Measurements from ENCODE around the gene RITA1. TPM values are rescaled to one million over a fixed set of nuclear protein-coding genes. Genes with fewer than 3 reads are reported as not detected.
A peak's percentile ranks its signal among the peaks of the same experiment; 100 is the strongest.

The RITA1 gene
- total RNA-seq, 1 donor from 2014 or later, result 17.9 TPM

GRCh38 chr12:113226696-113227568 lies 41.4 kb downstream of the RITA1 start:
- intact Hi-C loops (cut with micrococcal nuclease), result no loop called here

DNA sequence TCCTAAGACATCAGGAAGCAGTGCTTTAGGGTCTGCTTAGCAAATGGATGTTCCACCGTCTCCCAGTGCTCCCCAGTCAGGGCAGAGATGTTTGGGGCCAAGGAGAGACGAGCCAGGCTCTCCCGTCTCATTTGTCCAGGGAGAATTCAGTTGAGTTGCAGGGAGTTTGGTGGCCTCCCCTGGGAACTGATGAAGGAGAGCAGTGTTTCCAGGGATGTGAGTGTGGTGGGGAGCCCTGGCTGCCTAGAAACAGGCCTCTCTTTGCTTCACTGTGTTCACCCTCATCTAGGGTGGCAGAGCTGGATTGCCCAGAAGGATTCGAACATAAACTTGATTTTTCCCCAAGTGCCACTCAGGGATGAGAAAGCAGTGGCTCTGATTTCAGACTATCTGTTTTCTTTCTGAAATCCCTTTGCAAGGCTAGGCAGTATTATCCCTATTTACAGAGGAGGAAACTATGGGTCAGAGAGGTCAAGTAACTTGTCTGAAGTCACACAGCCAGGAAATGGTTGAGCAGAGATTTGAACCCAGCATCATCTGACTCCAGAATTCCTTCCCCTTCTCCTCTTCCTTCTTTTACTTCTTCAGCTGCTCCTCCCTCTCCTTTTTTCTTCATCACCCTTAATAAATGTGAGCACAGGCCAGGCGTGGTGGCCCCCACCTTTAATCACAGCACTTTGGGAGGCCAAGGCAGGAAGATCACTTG lies 42.3 kb downstream of the RITA1 start:
- intact Hi-C loops (cut with micrococcal nuclease), result no loop called here
- no peak for TF ChIP-seq CTCF (IDR thresholded peaks at IDR 0.05; ENCODE audit: borderline replicate concordance)
- H3K36me3 ChIP-seq, result peaks cover 65% of the 10 kb centered on the region
- H3K27ac ChIP-seq (replicated peaks), result peak overlapping the region; percentile 99
- no peaks in the 10 kb centered on the region for H3K9me3 ChIP-seq (replicated peaks)
- DNase-seq, result no peak
- H3K27me3 ChIP-seq (ENCODE audit: low read depth), result no peaks in the 10 kb centered on the region
- H3K4me1 ChIP-seq, result peaks cover 100% of the 10 kb centered on the region
- H3K4me3 ChIP-seq, result peak overlapping the region; percentile 10

More at GRCh38 chr12:113226696-113227568, 41.4 kb downstream of the RITA1 start:
- Histone ChIP-seq H3K9me3 (replicated peaks) (no peaks in the 10 kb centered on the region), H3K4me1 (peaks cover 100% of the 10 kb centered on the region), H3K27ac (replicated peaks) (peak overlapping the region; percentile 99), H3K4me3 (peak overlapping the region; percentile 10), H3K27me3 (ENCODE audit: low read depth) (no peaks in the 10 kb centered on the region), H3K36me3 (peaks cover 56% of the 10 kb centered on the region)
- no peak for TF ChIP-seq CTCF (IDR thresholded peaks at IDR 0.05; ENCODE audit: borderline replicate concordance)
- peak; percentile 65 for DNase-seq

DNA sequence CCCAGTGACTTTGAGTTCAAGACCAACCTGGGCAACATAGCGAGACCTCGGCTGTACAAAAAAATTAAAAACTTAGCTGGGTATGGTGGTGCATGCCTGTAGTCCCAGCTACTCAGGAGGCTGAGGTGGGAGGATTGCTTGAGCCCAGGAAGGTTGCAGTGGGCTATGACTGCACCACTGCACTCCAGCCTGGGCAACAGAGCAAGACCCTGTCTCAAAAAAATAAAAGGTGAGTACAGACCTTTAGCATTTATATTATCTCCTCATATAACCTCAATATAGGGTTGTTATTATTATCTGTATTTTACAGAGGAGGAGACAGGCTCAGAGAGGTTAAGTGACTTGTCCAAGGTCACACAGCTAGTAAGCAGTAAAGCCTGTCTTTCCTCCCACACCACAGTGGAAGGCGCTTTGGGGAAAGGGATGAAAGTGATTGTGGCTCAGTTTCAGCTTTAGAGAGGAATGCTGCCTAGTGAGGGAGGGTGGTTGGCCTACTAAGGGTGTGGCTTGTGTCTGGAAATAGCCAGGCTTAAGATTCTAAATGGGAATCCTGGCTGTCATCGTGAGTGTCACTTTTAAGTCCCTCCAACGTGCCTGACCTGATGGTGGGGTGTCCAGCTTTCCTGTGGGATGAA lies 43.0 kb downstream of the RITA1 start:
- intact Hi-C loops (cut with micrococcal nuclease), result no loop called here
- peaks cover 72% of the 10 kb centered on the region for H3K36me3 ChIP-seq
- H3K27ac ChIP-seq (replicated peaks), result peak overlapping the region; percentile 99
- no peak for TF ChIP-seq CTCF (IDR thresholded peaks at IDR 0.05; ENCODE audit: borderline replicate concordance)
- H3K4me3 ChIP-seq, result peak overlapping the region; percentile 8
- H3K4me1 ChIP-seq, result peaks cover 100% of the 10 kb centered on the region
- H3K9me3 ChIP-seq (replicated peaks), result no peaks in the 10 kb centered on the region
- no peak for DNase-seq
- H3K27me3 ChIP-seq (ENCODE audit: low read depth), result no peaks in the 10 kb centered on the region

GRCh38 chr12:113230315-113231234 lies 45.1 kb downstream of the RITA1 start:
- Histone ChIP-seq H3K4me1 (peaks cover 100% of the 10 kb centered on the region), H3K4me3 (no peak overlapping the region), H3K27me3 (ENCODE audit: low read depth) (no peaks in the 10 kb centered on the region), H3K9me3 (replicated peaks) (no peaks in the 10 kb centered on the region), H3K36me3 (peaks cover 88% of the 10 kb centered on the region), H3K27ac (replicated peaks) (peak overlapping the region; percentile 99)
- no peak for TF ChIP-seq CTCF (IDR thresholded peaks at IDR 0.05; ENCODE audit: borderline replicate concordance)
- no peak for DNase-seq
- intact Hi-C loops (cut with micrococcal nuclease), result no loop called here

Data from left ventricle myocardium inferior (tissue), 1 donor.